ENCODE results near the gene KRTAP10-6. TPM values are rescaled to one million over a fixed set of nuclear protein-coding genes. Genes with fewer than 3 reads are reported as not detected.
A peak's percentile ranks its signal among the peaks of the same experiment; 100 is the strongest.
"Not testable (repeated sequence)": the region's sequence is repeated elsewhere in the genome, so short reads cannot be mapped to it uniquely, and the experiment has no call there.

The KRTAP10-6 gene
- total and polyA plus RNA-seq, 3 experiments from 2014 or later, result not detected

DNA sequence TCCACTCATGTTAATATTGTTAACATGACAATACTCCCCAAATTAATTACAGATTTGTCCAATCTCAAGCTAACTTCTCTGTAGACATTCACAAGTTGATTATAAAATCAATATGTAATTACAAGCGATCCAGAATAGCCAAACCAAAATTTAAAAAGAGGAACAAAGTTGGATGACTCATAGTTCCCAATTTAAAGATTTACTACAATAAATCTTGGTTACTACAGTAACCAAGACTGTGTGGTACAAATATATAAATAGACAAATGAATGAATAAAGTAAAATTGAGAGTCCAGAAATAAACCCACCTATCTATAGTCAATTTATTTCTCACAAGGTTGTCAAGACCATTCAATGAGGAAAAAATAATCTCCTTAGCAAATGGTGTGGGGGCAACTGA lies 25.9 kb downstream of the KRTAP10-6 start:
- Mint-ChIP-seq H3K4me3 (no peak overlapping the region), H3K4me1 (peaks cover 10 to 14% (median 14%) of the 10 kb centered on the region in 3 donors), H3K27ac (peak overlapping the region in 1 of 8 donors; percentile 6), H3K9me3 (peaks cover 2 to 19% (median 12%) of the 10 kb centered on the region in 5 donors), H3K27me3 (peaks cover 4 to 7% of the 10 kb centered on the region in 2 donors), H3K36me3 (peaks cover 1 to 12% (median 4%) of the 10 kb centered on the region in 3 donors)
- DNase-seq, result no peak
- H3K4me1 ChIP-seq (ENCODE audit: insufficient read depth, low read length), result peaks cover 5% of the 10 kb centered on the region
- no peak overlapping the region for H3K27ac ChIP-seq (ENCODE audit: low read depth, low read length)
- CTCF ChIA-PET, result interaction anchor here (0.9 kb wide), 1 partner anchor 176 kb away, joined by 3 read pairs; no protein-coding TSS in a partner anchor
- H3K4me3 ChIP-seq (ENCODE audit: low read length), result no peak overlapping the region
- H3K36me3 ChIP-seq (ENCODE audit: insufficient read depth, low read length), result no peaks in the 10 kb centered on the region
- H3K27me3 ChIP-seq (ENCODE audit: insufficient read depth, low read length, poor library complexity, severe bottlenecking), result no peaks in the 10 kb centered on the region
- POLR2A ChIA-PET, result no interaction called here
- H3K9me3 ChIP-seq (ENCODE audit: low read length), result no peaks in the 10 kb centered on the region

DNA sequence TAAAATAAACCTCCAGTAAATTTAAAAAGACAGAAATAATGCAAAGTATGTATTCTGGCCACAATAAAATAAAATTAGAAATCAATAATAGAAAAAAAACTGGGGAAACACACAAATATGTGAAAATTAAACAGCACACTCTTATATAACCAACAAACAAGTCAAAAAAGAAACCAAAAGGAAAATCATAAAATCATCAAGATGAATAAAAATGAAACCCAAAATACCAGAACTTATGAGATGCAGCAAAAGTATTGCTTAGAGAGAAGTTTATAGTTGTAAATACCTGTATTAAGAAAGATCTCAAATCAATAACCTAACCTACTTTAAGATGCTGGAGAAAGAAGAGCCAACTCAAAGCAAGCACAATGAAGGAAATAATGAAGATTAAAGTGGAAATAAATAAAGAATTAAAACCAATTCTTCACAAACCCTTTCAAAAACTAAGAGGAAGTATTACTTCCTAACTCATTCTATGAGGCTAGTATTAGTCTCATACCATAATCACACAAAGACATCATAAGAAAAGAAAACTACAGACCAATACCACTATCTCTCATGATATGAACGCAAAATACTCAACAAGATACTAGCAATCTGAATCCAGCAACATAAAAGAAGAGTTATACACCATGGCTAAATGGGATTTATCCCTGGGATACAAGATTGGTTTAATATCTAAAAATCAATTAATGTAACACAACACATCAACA lies 27.3 kb downstream of the KRTAP10-6 start:
- no peak overlapping the region for H3K27ac ChIP-seq (ENCODE audit: low read depth, low read length)
- ChIA-PET POLR2A (no interaction called here), CTCF (no interaction called here)

DNA sequence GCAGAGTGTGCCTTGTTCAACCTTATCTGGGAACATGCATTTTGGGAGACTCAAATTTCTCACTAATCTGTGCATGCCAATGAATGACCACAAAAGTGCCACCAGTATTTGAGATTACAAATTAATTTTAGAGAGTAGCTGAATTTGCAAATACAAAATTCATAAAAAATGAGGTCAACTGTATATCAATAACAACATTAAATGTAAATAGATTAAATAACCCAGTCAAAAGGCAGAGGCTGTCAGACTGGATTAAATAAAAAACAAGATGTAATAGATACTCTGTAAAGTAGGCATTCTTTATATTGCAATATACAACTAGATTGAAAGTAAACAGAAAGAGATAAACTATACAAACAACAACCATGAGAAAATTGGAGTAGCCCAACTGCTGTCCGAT lies 28.2 kb downstream of the KRTAP10-6 start:
- POLR2A ChIA-PET, result no interaction called here

More for the DNA sequence above, 27.3 kb downstream of the KRTAP10-6 start:
- no peak for DNase-seq
- Mint-ChIP-seq H3K4me3 (peak overlapping the region in 6 of 7 donors; percentile 7 to 53 (median 26)), H3K27me3 (peaks cover 4 to 7% of the 10 kb centered on the region in 2 donors), H3K36me3 (peaks cover 1 to 25% (median 4%) of the 10 kb centered on the region in 3 donors), H3K4me1 (peaks cover 10 to 14% (median 14%) of the 10 kb centered on the region in 3 donors), H3K27ac (peak overlapping the region in 6 of 8 donors; percentile 5 to 79 (median 52)), H3K9me3 (peaks cover 5 to 25% (median 21%) of the 10 kb centered on the region in 5 donors)
- no peaks in the 10 kb centered on the region for H3K9me3 ChIP-seq (ENCODE audit: low read length)
- H3K27me3 ChIP-seq (ENCODE audit: insufficient read depth, low read length, poor library complexity, severe bottlenecking), result no peaks in the 10 kb centered on the region
- peaks cover 5% of the 10 kb centered on the region for H3K4me1 ChIP-seq (ENCODE audit: insufficient read depth, low read length)
- H3K36me3 ChIP-seq (ENCODE audit: insufficient read depth, low read length), result no peaks in the 10 kb centered on the region
- H3K4me3 ChIP-seq (ENCODE audit: low read length), result no peak overlapping the region

DNA sequence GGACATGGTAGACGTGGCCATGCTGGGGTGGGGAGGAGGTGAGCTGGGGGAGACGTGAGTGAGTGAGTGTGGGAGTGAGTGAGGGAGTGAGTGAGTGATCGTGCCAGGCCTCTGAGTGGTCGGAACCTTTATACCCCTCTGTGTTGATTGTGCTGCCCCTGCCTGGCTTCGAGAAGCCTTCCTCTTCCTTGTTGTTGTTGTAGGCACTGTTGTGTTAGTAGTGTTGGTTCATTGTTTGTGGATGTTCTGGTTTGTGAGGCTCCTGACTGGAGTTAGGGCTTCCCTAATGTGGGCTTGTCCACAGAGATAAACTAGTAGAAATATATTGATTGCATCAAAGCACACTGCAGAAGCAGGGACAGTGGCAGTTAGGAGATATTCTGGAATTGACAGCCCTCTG lies 33.6 kb downstream of the KRTAP10-6 start, which contains the start of gene KRTAP10-3:
TSS of gene KRTAP10-3 (minus strand) at position 101 of the 400 bp plus-strand sequence. CDS start at position 21, 80 bp downstream.
- DNase-seq, result no peak
- Mint-ChIP-seq H3K27me3 (peaks cover 2 to 8% of the 10 kb centered on the region in 2 donors), H3K27ac (peak within 1 kb of the TSS in 2 of 8 donors; percentile 48 to 92), H3K9me3 (peaks cover 3 to 33% (median 23%) of the 10 kb centered on the region in 5 donors), H3K36me3 (peaks cover 1 to 34% (median 4%) of the 10 kb centered on the region in 3 donors), H3K4me1 (no peaks in the 10 kb centered on the region), H3K4me3 (no peak within 1 kb of the TSS)
- Histone ChIP-seq H3K9me3 (ENCODE audit: low read length) (peaks cover 4% of the 10 kb centered on the region), H3K27ac (ENCODE audit: low read depth, low read length) (no peak within 1 kb of the TSS), H3K4me3 (ENCODE audit: low read length) (no peak within 1 kb of the TSS), H3K27me3 (ENCODE audit: insufficient read depth, low read length, poor library complexity, severe bottlenecking) (no peaks in the 10 kb centered on the region), H3K4me1 (ENCODE audit: insufficient read depth, low read length) (no peaks in the 10 kb centered on the region), H3K36me3 (ENCODE audit: insufficient read depth, low read length) (no peaks in the 10 kb centered on the region)
- POLR2A ChIA-PET, result no interaction called here
- CTCF ChIA-PET, result no interaction called here

More for the DNA sequence above, 28.2 kb downstream of the KRTAP10-6 start:
- Histone ChIP-seq H3K4me3 (ENCODE audit: low read length) (no peak overlapping the region), H3K27me3 (ENCODE audit: insufficient read depth, low read length, poor library complexity, severe bottlenecking) (no peaks in the 10 kb centered on the region), H3K9me3 (ENCODE audit: low read length) (peaks cover 4% of the 10 kb centered on the region), H3K4me1 (ENCODE audit: insufficient read depth, low read length) (peaks cover 5% of the 10 kb centered on the region), H3K27ac (ENCODE audit: low read depth, low read length) (no peak overlapping the region), H3K36me3 (ENCODE audit: insufficient read depth, low read length) (no peaks in the 10 kb centered on the region)
- no peak overlapping the region for H3K4me3 Mint-ChIP-seq
- H3K36me3 Mint-ChIP-seq, result peaks cover 1 to 32% (median 4%) of the 10 kb centered on the region in 3 donors
- peaks cover 0 to 2% of the 10 kb centered on the region in 2 donors for H3K27me3 Mint-ChIP-seq
- H3K27ac Mint-ChIP-seq, result peak overlapping the region in 1 of 8 donors; percentile 57
- CTCF ChIA-PET, result interaction anchor here (1.2 kb wide), 1 partner anchor 53 kb away, joined by 3 read pairs; no protein-coding TSS in a partner anchor
- DNase-seq, result no peak
- H3K9me3 Mint-ChIP-seq, result peaks cover 5 to 29% (median 21%) of the 10 kb centered on the region in 5 donors
- peaks cover 10 to 14% (median 14%) of the 10 kb centered on the region in 3 donors for H3K4me1 Mint-ChIP-seq

DNA sequence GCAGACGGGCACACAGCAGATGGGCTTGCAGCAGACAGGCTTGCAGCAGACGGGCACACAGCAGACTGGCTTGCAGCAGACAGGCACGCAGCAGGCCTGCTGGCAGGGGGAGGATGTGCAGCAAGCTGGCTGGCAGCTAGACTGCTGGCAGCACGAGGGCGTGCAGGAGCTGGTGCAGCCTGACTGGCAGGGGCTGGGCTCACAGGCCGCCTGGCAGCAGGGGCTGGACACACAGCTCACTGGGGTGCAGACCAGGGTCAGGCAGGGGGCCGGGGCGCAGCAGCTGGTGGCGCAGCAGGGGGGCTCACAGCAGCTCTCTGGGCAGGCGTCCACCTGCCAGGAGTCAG lies 34.0 kb downstream of the KRTAP10-6 start:
- H3K36me3 ChIP-seq (ENCODE audit: insufficient read depth, low read length); H3K4me3 ChIP-seq (ENCODE audit: low read length); H3K4me3 Mint-ChIP-seq; H3K4me1 Mint-ChIP-seq; H3K27me3 Mint-ChIP-seq; CTCF ChIA-PET; POLR2A ChIA-PET; H3K27me3 ChIP-seq (ENCODE audit: insufficient read depth, low read length, poor library complexity, severe bottlenecking); H3K4me1 ChIP-seq (ENCODE audit: insufficient read depth, low read length); H3K27ac Mint-ChIP-seq; H3K27ac ChIP-seq (ENCODE audit: low read depth, low read length); DNase-seq; H3K9me3 ChIP-seq (ENCODE audit: low read length): not testable (repeated sequence)
- Mint-ChIP-seq H3K9me3 (peaks cover 6 to 37% (median 22%) of the 10 kb centered on the region in 5 donors), H3K36me3 (peaks cover 1 to 38% (median 4%) of the 10 kb centered on the region in 3 donors)

DNA sequence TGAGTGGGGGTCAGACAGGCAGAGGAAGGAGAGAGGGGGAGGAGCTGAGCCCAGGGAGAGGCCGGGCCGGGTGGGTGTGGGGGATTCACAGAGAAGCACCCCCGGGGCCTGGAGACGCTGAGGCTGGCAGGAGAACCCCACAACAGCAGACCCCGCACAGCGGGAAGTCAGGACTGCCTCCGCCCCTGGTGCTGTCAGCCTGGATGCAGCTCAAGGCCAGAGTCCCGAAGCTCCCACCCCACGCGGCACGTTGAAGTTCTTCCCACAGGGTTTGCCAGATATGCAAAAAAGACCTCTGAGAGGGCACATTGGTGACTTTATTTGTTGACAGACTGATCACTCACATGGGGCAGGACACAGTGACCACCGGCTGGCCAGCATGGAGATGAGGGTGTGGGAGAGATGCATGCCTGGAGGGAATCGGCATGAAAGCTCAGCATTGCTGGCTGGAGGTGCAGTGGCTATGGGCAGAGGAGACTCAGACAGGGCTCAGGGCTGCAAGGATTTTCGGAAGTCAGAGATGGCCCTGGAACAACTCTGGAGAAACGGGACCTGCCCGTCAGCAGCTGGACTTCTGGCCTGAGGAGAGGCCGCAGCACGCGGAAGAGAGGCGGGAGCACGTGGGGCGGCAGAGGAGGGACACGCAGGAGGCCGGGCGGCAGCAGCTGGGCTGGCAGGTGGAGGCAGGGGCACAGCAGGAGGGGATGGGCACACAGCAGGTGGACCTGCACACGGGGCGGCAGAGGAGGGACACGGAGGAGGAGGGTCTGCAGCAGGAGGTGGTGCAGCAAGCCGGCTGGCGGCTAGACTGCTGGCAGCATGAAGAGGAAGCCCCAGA lies 34.6 kb downstream of the KRTAP10-6 start:
- no peak for DNase-seq
- H3K27me3 Mint-ChIP-seq, result peaks cover 2 to 8% of the 10 kb centered on the region in 2 donors

DNA sequence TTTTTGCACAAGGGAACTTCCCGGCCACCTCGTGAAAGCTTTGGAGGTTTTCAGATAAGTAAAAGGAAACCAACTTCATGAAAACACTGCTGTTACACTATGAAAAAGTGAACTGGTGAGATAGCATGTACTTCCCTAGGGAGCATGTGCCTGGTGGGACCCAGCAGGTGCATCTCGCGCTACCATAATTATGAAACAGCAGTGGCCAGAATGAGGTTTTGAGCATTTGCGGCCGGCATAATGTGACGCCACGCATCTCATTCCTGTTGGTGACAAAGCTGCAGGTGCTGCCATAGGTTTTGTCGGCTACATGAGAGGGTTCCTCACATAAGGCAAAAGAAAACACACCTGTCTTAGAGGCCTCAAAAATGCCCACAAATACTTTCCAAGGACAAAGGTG lies 35.4 kb downstream of the KRTAP10-6 start:
- Mint-ChIP-seq H3K4me1 (no peaks in the 10 kb centered on the region), H3K36me3 (peaks cover 0 to 36% (median 1%) of the 10 kb centered on the region in 3 donors), H3K27me3 (peaks cover 2 to 8% of the 10 kb centered on the region in 2 donors), H3K27ac (no peak overlapping the region), H3K4me3 (no peak overlapping the region), H3K9me3 (peaks cover 9 to 32% (median 15%) of the 10 kb centered on the region in 5 donors)
- Histone ChIP-seq H3K4me3 (ENCODE audit: low read length) (no peak overlapping the region), H3K27ac (ENCODE audit: low read depth, low read length) (no peak overlapping the region), H3K36me3 (ENCODE audit: insufficient read depth, low read length) (no peaks in the 10 kb centered on the region), H3K27me3 (ENCODE audit: insufficient read depth, low read length, poor library complexity, severe bottlenecking) (no peaks in the 10 kb centered on the region), H3K9me3 (ENCODE audit: low read length) (peaks cover 4% of the 10 kb centered on the region), H3K4me1 (ENCODE audit: insufficient read depth, low read length) (no peaks in the 10 kb centered on the region)
- POLR2A ChIA-PET, result no interaction called here
- CTCF ChIA-PET, result interaction anchor here (0.9 kb wide), 1 partner anchor 186 kb away, joined by 4 read pairs; no protein-coding TSS in a partner anchor
- DNase-seq, result no peak

More for the DNA sequence above, 34.6 kb downstream of the KRTAP10-6 start:
- H3K9me3 Mint-ChIP-seq, result peaks cover 9 to 41% (median 20%) of the 10 kb centered on the region in 5 donors
- peak overlapping the region in 1 of 8 donors; percentile 92 for H3K27ac Mint-ChIP-seq
- H3K4me1 Mint-ChIP-seq, result no peaks in the 10 kb centered on the region
- H3K36me3 Mint-ChIP-seq, result peaks cover 1 to 43% (median 4%) of the 10 kb centered on the region in 3 donors
- H3K9me3 ChIP-seq (ENCODE audit: low read length), result peaks cover 4% of the 10 kb centered on the region
- H3K4me3 Mint-ChIP-seq, result no peak overlapping the region
- H3K36me3 ChIP-seq (ENCODE audit: insufficient read depth, low read length), result no peaks in the 10 kb centered on the region
- CTCF ChIA-PET, result interaction anchor here (0.9 kb wide), 1 partner anchor 185 kb away, joined by 4 read pairs; no protein-coding TSS in a partner anchor
- no peak overlapping the region for H3K27ac ChIP-seq (ENCODE audit: low read depth, low read length)
- H3K27me3 ChIP-seq (ENCODE audit: insufficient read depth, low read length, poor library complexity, severe bottlenecking), result no peaks in the 10 kb centered on the region
- H3K4me1 ChIP-seq (ENCODE audit: insufficient read depth, low read length), result no peaks in the 10 kb centered on the region
- H3K4me3 ChIP-seq (ENCODE audit: low read length), result no peak overlapping the region
- POLR2A ChIA-PET, result no interaction called here
